Panc1 (cell line): ENCODE results near the gene DCAF12L2. TPM values are rescaled to one million over a fixed set of nuclear protein-coding genes. Genes with fewer than 3 reads are reported as not detected.
A peak's percentile ranks its signal among the peaks of the same experiment; 100 is the strongest.

Source experiments
- ATAC-seq: fragments of 200-7000 bp; cut with Tn5 transposase; 2 replicates; pipeline ENCODE4 v1.9.1; 2020; ENCODE audit warnings: mild to moderate bottlenecking, moderate library complexity
- BruUV-seq: library from RNA; stranded (reverse); fragments of 400-500 nt; replicated peaks from 2 replicates; lab custom pipeline; 2021; lab: Mats Ljungman, UMichigan
- CTCF ChIA-PET: fragments of 300-600 bp; sonication (Branson Sonifier 250); formaldehyde crosslinking; loops from one replicate; lab custom pipeline; 2022; ENCODE audit warnings: antibody characterized with exemption; lab: Charles Lee
- POLR2A ChIA-PET: fragments of 300-600 bp; sonication (Branson Sonifier 250); formaldehyde crosslinking; loops from one replicate; lab custom pipeline; 2022; ENCODE audit warnings: antibody characterized with exemption; lab: Charles Lee
- DNase-seq: peaks from one replicate; pipeline ENCODE4 v3.0.0-alpha.2; 2010; ENCODE audit warnings: low read depth, low spot score
- H3K27ac ChIP-seq: 2 replicates; pipeline ENCODE4 v1.5.1; 2011; ENCODE audit warnings: mild to moderate bottlenecking, low read length, inconsistent platforms
- H3K27me3 ChIP-seq: fragments of 200-500 bp; sonication (Bioruptor generic); 2 replicates; pipeline ENCODE4 v1.6.0; 2014; ENCODE audit warnings: low read length, inconsistent platforms; ENCODE audit not compliant: control insufficient read depth, insufficient read depth
- H3K36me3 ChIP-seq: fragments of 200-500 bp; sonication (Bioruptor generic); 2 replicates; pipeline ENCODE4 v1.5.1; 2014; ENCODE audit warnings: inconsistent platforms, mild to moderate bottlenecking, low read length, moderate library complexity; ENCODE audit not compliant: control insufficient read depth, insufficient read depth
- H3K4me1 ChIP-seq: 2 replicates; pipeline ENCODE4 v1.5.1; 2011; ENCODE audit warnings: inconsistent platforms, mild to moderate bottlenecking, low read length, moderate library complexity; ENCODE audit not compliant: control insufficient read depth, insufficient read depth
- H3K4me3 ChIP-seq, 2 experiments: 2 replicates each; pipeline ENCODE4 v1.5.1; 2011 to 2012; ENCODE audit warnings: low read depth in 2 of 2, low read length in 2 of 2, mild to moderate bottlenecking in 2 of 2, inconsistent platforms in 1 of 2, moderate library complexity in 1 of 2
- H3K9me3 ChIP-seq: fragments of 200-500 bp; sonication (Bioruptor generic); 2 replicates; pipeline ENCODE4 v1.5.1; 2014; ENCODE audit warnings: low read depth, mild to moderate bottlenecking, inconsistent platforms, low read length, moderate library complexity; ENCODE audit not compliant: control insufficient read depth, insufficient read depth
- CTCF ChIP-seq: fragments of 450-650 bp; IDR thresholded peaks from 2 replicates; pipeline ENCODE4 v1.5.1; 2017; ENCODE audit warnings: mild to moderate bottlenecking
- POLR2AphosphoS5 ChIP-seq: IDR thresholded peaks from 2 replicates; pipeline ENCODE4 v1.6.1; 2012; ENCODE audit warnings: mild to moderate bottlenecking, low read depth, low read length, moderate library complexity
- REST ChIP-seq, 2 experiments: IDR thresholded peaks; 2 replicates each; pipeline ENCODE4 v1.6.1; 2011 to 2012; ENCODE audit warnings: low read depth in 2 of 2, control low read depth in 1 of 2, low read length in 1 of 2, mild to moderate bottlenecking in 1 of 2, moderate library complexity in 1 of 2; ENCODE audit not compliant: insufficient read depth in 1 of 2
- SIN3A ChIP-seq: IDR thresholded peaks from 2 replicates; pipeline ENCODE4 v1.6.1; 2012; ENCODE audit warnings: low read depth, mild to moderate bottlenecking, low read length, moderate library complexity, borderline replicate concordance; ENCODE audit not compliant: insufficient read depth
- TCF7L2 ChIP-seq: IDR thresholded peaks from 2 replicates; pipeline ENCODE4 v1.6.1; 2011; ENCODE audit warnings: mild to moderate bottlenecking, low read depth, low read length, inconsistent platforms
- in situ Hi-C: cut with HindIII; loops from 2 replicates; pipeline ENCODE4 v1.10.0; 2016; ENCODE audit warnings: low sequenced_read_pairs, low pct_unique_long_range_greater_than_20kb
- intact Hi-C: fragments of 100-400 bp; cut with micrococcal nuclease; formaldehyde crosslinking; loops from one replicate; pipeline ENCODE4 v1.10.0; 2022; ENCODE audit not compliant: unreplicated experiment
- total RNA-seq: library from RNA; stranded (reverse); gene quantifications from one replicate; pipeline ENCODE4 v1.2.1, GENCODE V29; 2021; ENCODE audit not compliant: unreplicated experiment

Gene DCAF12L2
- total RNA-seq, 1 experiment from 2014 or later = not detected

DNA sequence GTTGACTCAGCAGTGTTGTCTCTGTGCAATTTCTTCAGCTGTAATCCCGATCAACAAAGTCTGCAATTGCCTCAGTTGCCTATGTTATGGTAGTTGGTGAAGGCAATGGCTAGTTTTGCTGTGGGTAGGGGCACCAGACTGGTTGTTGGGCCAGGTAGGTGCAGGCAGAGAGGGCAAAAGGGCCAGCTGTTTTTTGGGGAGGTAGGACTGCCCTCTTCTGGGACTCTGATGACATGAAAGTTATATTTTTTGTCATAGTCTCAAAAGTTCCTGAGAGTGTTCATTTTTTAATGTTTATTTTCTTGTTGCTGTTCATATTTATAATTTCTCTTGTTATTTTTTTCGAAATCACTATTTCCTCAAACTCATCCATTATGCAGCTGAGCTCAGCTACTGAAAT, 25.1 kb downstream of the DCAF12L2 start:
- H3K4me1 ChIP-seq = no peaks in the 10 kb centered on the region
- no peaks in the 10 kb centered on the region for H3K27me3 ChIP-seq
- no peaks in the 10 kb centered on the region for H3K36me3 ChIP-seq
- no peaks in the 10 kb centered on the region for H3K9me3 ChIP-seq
- intact Hi-C loops (no loop called here), in situ Hi-C loops (no loop called here)
- ChIA-PET POLR2A (no interaction called here), CTCF (no interaction called here)
- TF ChIP-seq POLR2AphosphoS5 = no peak
- TF ChIP-seq TCF7L2 = no peak
- H3K4me3 ChIP-seq = no peak overlapping the region
- no peak for DNase-seq
- H3K27ac ChIP-seq = no peak overlapping the region
- BruUV-seq = no TSS peak
- no peak for ATAC-seq

- TF ChIP-seq TCF7L2 = no peak
- TF ChIP-seq REST (IDR thresholded peaks at IDR 0.05; ENCODE audit: insufficient read depth in 1 of 2, low read depth in 2 of 2, low read length in 1 of 2) = no peak
- TF ChIP-seq CTCF = peak; percentile 30
- no peak for TF ChIP-seq SIN3A
- intact Hi-C loops = no loop called here
These were observed 28.2 kb downstream of the DCAF12L2 start for GRCh38 chrX:126137899-126138298.

GRCh38 chrX:126124721-126125120, 41.4 kb downstream of the DCAF12L2 start:
- H3K27ac ChIP-seq = no peak overlapping the region
- no peaks in the 10 kb centered on the region for H3K27me3 ChIP-seq
- no peaks in the 10 kb centered on the region for H3K4me1 ChIP-seq
- in situ Hi-C loops (no loop called here), intact Hi-C loops (no loop called here)
- ATAC-seq (no peak), DNase-seq (no peak)
- H3K36me3 ChIP-seq = no peaks in the 10 kb centered on the region; the same call in 1 of the 2 replicates
- POLR2A ChIA-PET = no interaction called here
- CTCF ChIA-PET = no interaction called here
- H3K9me3 ChIP-seq = 0 out of 2 replicates have a peak, but pooled peaks cover 3% of the 10 kb centered on the region
- no peak for TF ChIP-seq REST (IDR thresholded peaks at IDR 0.05; ENCODE audit: insufficient read depth in 1 of 2, low read depth in 2 of 2, low read length in 1 of 2)
- TF ChIP-seq TCF7L2 = no peak
- TF ChIP-seq SIN3A = no peak
- no peak for TF ChIP-seq POLR2AphosphoS5
- TF ChIP-seq CTCF = no peak
- no peak overlapping the region for H3K4me3 ChIP-seq
- BruUV-seq = no TSS peak

More at GRCh38 chrX:126137899-126138298, 28.2 kb downstream of the DCAF12L2 start:
- Histone ChIP-seq H3K27me3 (no peaks in the 10 kb centered on the region), H3K9me3 (no peaks in the 10 kb centered on the region), H3K4me3 (no peak overlapping the region), H3K36me3 (no peaks in the 10 kb centered on the region), H3K27ac (no peak overlapping the region), H3K4me1 (no peaks in the 10 kb centered on the region)
- ChIA-PET POLR2A (no interaction called here), CTCF (no interaction called here)
- no peak for ATAC-seq
- no peak for DNase-seq
- BruUV-seq = no TSS peak
- in situ Hi-C loops = no loop called here
